Endometrium (tissue), 2 donors: Measurements from ENCODE around the gene IGFBPL1.
"Not testable (repeated sequence)": the region's sequence is repeated elsewhere in the genome, so short reads cannot be mapped to it uniquely, and the experiment has no call there.

Experiments
- FAIRE-seq: peaks from 2 replicates; lab custom pipeline; 2012; peaks lifted over from hg19 to GRCh38; lab: Jason Lieb, UNC
- donor health status: control.
- donor health status: control.

IGFBPL1 gene

GRCh38 chr9:38423973-38424843 lies at the start of gene IGFBPL1:
TSS of gene IGFBPL1 (minus strand) at chr9:38424454. CDS start at chr9:38424424, 30 bp downstream.
- FAIRE-seq: no peak

- not testable (repeated sequence) for FAIRE-seq
Observed at GRCh38 chr9:38472583-38473249, 48.5 kb upstream of the IGFBPL1 start.

GRCh38 chr9:38467404-38467803 lies 43.1 kb upstream of the IGFBPL1 start:
- no peak for FAIRE-seq

- no peak for FAIRE-seq
Observed at GRCh38 chr9:38453835-38454234, 29.6 kb upstream of the IGFBPL1 start.

GRCh38 chr9:38451162-38451561 lies 26.9 kb upstream of the IGFBPL1 start:
- no peak for FAIRE-seq

GRCh38 chr9:38447703-38448102 lies 23.4 kb upstream of the IGFBPL1 start:
- FAIRE-seq: no peak

GRCh38 chr9:38445154-38446043 lies 21.1 kb upstream of the IGFBPL1 start:
- no peak for FAIRE-seq

- FAIRE-seq: no peak
Observed at GRCh38 chr9:38443597-38443996, 19.3 kb upstream of the IGFBPL1 start.

GRCh38 chr9:38443181-38443580 lies 18.9 kb upstream of the IGFBPL1 start:
- FAIRE-seq: no peak

GRCh38 chr9:38442473-38443096 lies 18.3 kb upstream of the IGFBPL1 start:
- no peak for FAIRE-seq

- no peak for FAIRE-seq
Observed at GRCh38 chr9:38441347-38442085, 17.3 kb upstream of the IGFBPL1 start.

- no peak for FAIRE-seq
Observed at GRCh38 chr9:38440516-38440915, 16.3 kb upstream of the IGFBPL1 start.

- FAIRE-seq: no peak
Observed at GRCh38 chr9:38439916-38440301, 15.7 kb upstream of the IGFBPL1 start.

GRCh38 chr9:38439291-38439915 lies 15.1 kb upstream of the IGFBPL1 start:
- no peak for FAIRE-seq

- FAIRE-seq: no peak
Observed at GRCh38 chr9:38437193-38437823, 13.1 kb upstream of the IGFBPL1 start.

- no peak for FAIRE-seq
Observed at GRCh38 chr9:38436708-38437107, 12.5 kb upstream of the IGFBPL1 start.

GRCh38 chr9:38435521-38435920 lies 11.3 kb upstream of the IGFBPL1 start:
- no peak for FAIRE-seq

- no peak for FAIRE-seq
Observed at GRCh38 chr9:38434853-38435252, 10.6 kb upstream of the IGFBPL1 start.

- FAIRE-seq: no peak
Observed at GRCh38 chr9:38434365-38434764, 10.1 kb upstream of the IGFBPL1 start.

GRCh38 chr9:38432922-38433510 lies 8.8 kb upstream of the IGFBPL1 start:
- no peak for FAIRE-seq
